Dermis blood vessel endothelial cell (primary cell): ENCODE results near the gene TOB2. TPM values are rescaled to one million over a fixed set of nuclear protein-coding genes. Genes with fewer than 3 reads are reported as not detected.

ENCODE experiments used
- DNase-seq: peaks from one replicate; pipeline ENCODE4 v3.0.0; 2010
- total RNA-seq: library from RNA; depleted of rRNA; stranded (reverse); fragments of >200 nt; gene quantifications from 2 replicates; pipeline ENCODE4 v1.2.3, GENCODE V29; 2014

TOB2 gene, protein sequence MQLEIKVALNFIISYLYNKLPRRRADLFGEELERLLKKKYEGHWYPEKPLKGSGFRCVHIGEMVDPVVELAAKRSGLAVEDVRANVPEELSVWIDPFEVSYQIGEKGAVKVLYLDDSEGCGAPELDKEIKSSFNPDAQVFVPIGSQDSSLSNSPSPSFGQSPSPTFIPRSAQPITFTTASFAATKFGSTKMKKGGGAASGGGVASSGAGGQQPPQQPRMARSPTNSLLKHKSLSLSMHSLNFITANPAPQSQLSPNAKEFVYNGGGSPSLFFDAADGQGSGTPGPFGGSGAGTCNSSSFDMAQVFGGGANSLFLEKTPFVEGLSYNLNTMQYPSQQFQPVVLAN
- 18.0 and 25.7 TPM in 2 replicates for total RNA-seq

DNA sequence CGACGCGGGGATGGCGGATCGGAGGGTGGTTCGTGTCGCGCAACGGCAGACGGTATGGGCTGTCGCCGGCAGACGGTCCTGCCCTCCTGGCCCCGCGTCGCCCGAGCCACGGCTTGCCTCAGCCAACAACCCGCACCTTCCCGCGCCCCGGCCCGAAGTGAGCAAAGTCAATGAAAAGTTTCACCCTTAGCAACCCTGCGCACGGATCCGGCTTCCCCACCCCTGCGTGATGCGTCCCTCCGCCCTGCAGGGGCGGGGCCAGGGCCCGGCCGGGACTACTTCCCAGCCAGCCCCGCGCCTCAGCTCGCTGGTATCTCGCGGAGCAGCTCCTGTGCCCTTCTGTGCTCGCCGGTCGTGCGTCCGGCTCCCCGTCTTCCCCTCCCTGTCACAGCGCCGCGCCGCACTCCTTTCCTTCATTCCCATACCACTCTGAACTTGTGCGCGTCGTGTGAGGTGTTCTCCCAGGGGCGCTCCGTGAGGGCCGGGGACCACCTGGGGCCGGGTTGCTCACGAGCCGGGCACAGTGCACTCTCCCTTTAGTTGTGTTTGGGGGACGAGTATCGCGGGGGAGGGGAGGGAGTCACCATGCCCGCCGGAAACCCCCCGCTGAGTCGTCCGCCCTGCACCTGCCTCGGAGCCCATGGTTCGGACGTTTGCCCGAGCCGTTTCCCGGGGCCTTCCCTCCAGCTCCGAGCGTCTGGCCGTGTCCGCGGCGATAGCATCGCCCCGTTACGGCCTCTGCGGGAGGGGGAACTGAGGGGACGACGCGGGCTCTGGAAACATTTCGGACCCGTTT is at the start of gene TOB2:
TSS of gene TOB2 (minus strand) at position 163 of the 796 bp plus-strand sequence. CDS start 9,456 bp downstream, outside the sequence.
- DNase-seq: peak; percentile 97

DNA sequence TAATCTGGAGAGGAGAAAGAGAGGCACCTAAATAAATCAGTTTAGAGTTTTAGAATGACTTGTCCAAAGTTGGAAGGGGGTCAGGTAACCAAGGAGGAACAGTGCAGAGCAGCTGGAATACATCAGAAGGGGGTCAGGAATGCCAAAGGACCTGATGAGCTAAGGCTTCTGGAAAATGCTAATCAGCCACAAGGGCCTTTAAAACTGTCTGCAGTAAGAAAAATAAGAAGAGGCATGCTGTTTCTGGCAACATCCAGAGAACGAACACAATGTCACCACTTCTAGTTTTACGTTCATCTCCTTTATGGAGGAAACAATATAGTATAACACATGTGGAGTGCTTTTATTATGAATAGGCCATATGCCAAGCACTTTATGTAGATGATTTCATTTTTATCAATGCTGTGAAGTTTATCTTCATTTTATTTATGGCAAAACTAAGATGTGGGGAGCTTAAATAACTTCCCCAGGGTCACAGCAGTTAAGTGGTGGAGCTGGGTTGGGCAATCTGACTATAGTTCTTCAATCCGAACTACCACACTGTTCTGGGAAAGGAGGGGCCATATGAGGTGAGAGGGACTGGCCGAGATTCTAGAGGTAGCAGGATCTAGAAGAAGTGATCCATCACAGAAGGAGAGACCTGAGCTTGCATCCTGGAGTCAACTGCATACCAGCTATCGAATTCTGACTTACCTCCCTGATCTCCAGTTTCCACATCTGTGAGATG is 44.9 kb upstream of the TOB2 start:
- DNase-seq: no peak

DNA sequence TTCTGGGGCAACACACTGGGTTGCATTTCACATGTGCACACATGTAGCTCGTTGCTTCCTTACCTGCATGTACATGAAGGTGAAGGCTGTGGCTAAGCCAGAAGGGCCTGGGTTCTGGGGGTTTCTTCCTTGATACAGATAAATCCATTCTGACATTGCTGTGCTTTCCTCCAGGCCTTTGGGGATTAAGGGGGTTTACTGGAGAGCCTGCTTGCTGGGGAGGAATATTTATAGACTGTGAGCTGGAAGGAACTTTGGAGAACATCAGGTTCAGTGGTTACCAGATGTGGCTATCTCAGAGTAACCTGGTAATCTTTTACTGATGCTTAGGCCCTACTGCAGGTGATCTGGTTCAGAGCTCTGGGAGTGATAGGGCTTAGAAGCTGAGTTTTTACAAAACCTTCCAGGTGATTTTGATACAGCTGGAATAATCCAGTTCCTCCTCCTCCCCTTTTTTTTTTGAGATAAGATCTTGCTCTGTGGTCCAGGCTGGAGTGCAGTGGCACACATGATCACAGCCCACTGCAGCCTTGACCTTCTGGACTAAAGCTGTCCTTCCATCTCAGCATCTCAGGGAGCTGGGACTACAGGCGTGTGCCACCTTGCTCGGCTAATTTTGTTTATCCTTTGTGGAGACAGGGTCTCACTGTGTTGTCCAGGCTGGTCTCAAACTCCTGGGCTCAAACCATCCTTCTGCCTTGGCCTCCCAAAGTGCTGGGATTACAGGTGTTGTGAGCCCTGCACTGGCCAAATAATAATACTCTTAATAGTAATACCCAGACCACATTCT is 42.2 kb upstream of the TOB2 start:
- no peak for DNase-seq

DNA sequence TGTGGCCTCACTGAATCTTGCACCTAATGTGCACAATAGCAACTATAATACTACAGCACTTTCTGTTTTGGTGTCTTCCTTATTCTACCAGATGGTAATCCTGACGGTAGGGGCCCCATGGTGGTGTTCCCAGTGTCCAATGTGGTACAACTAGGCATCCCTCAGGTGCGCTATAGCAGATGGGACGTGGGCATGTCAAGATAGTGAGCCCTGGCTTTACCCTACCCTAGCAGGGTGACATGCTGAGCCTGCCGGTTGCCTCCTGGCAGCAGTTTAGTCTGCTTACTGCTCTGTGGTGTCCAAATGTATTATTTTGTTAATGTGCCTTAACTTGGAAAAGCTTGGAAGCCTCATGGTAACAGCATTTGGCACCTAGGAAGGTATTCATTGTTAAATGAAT is 41.5 kb upstream of the TOB2 start:
- no peak for DNase-seq

DNA sequence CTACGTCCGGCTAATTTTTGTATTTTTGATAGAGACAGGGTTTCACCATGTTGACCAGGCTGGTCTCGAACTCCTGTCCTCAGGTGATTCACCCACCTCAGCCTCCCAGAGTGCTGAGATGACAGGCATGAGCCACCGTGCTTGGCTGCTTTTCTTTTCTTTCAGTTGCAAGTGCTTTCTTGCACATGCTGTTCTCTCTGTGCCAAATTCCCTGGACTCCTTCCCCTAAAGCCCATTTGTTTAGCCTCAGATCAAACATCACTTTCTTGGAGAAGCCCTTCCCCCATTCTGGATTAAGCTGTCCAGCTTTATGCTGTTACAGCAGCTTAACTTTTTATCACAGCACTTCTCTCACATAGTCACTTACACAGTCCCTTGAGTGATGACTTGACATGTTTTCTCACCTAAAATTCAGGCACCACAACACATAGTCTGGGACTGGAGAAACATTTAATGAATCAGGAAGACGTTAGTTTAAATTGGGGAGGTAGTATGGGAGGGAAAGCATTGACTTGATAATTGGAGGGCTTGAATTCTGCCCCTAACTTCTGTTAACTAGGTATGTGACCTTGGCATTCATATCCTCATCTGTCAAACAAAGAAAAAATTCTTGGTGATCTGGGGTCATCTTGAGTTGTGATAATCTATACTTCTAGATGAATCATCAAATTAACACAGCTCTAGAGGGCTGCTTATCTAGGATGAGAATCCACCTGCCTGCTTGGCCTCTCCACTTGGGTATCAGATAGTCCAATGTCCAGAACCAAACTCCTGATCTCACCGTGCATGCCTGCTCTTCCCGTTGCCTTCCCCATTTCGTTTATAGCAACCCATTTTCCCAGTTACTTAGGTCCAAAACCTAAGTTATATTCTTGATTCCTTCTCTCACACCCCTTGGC is 40.7 kb upstream of the TOB2 start:
- no peak for DNase-seq

DNA sequence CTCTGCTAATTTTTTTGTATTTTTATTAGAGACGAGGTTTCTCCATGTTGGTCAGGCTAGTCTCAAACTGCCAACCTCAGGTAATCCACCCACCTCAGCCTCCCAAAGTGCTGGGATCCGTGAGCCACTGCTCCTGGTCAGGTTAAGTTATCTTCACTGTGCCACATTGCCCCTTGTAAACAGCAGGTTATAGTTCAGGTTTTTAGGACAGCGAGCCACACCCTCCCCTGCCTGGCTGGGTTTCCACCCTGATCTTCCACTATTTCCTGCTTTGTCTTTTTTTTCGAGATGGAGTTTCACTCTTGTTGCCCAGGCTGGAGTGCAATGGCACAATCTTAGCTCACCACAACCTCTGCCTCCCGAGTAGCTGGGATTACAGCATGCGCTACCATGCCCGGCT is 38.4 kb upstream of the TOB2 start:
- no peak for DNase-seq

DNA sequence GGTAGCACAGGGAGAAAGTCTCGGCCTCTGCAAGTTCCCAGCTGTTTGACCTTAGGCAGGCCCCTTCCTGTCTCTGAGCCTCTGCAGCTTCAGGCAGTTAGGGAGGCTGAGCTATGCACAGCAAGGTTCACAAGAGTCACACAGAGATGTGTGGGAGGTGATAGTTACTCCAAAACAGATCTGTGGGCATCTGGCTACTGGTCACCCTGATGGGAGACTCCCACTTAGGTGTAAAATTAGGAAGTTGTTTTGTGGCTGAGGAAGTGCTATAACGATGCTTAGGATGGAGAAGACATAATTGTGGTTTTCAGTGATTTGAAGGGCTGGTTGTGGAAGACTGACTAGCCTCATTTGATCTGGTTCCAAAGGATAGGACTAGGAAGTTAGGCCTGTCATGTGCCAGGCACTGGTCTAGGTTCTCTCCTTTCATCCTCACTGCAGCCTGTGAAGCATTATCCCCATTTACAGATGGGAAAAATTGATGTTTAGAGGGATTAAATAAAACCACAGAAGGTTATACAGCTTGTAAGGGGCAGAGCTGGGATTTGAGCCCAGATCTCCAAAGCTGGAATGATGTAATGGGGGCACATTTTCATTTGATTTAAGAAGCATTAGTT is 35.8 kb upstream of the TOB2 start:
- no peak for DNase-seq

DNA sequence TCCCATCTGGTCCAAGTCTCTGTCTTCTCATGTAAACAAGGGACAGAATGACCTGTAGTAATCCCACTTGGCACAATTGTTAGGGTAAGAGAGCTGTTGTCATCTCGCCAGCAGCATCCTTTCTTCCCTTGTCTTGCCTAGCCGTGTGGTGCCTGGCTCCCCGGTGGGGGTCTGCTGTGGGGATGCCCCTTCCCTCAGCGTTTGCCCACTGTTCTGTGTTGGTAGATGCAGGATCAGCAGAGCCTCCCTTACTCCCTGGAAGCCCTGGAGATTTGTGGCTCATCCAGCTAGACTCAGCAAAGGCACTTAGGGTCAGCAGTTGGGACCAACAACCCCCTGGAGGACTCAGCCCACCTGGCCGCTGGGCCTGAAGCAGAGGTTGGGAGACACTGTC is 35.3 kb upstream of the TOB2 start:
- DNase-seq: no peak

DNA sequence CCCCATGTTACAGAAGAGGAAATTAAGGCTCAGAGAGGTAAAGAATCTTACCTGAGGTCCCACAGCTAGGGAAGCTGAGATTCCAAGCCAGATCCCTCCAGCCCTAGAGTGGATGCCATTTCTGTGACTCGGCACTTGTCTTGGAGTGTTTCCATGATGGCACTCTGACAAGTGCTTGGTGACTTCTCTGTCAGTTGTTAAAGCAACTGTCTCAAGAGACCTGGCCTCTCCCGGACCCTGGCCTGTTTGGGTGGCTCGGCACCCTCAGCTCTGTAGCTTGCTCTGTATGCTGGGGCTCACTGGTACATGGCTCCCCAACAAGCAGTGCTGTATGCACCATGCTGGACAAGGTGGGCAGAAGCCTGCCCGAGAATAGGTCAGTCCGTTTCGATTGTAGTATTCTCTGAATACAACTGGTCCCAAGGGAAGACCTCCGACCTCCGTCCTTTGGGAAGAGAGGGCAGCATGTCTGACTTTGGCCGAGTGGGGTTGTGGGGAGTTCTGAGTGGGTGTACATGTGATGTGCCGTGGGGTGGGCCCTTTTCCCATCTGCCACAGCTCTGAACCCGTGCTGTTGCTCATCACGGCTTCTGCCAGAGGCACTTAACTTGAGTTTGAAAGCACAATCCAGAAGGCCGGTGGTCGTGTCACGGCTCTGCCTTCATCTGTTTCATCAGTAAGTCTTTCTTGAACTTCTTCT is 34.7 kb upstream of the TOB2 start:
- DNase-seq: no peak

DNA sequence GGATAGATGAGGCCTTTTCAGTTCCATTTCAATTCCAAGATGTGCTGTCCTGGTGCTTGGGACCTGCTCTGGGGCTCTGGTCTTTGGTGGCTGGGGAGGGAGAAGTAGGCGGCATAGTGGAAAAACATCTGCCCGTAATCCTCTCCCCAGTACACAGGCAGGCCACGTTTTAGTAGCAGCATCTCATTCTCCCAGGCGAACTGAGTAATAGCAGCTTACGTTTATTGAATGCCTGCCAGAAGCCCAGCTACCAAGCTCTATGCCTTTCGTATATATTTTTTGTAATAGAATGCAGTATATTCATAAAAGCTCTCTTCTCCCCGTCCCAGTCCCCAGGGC is 33.8 kb upstream of the TOB2 start:
- no peak for DNase-seq

DNA sequence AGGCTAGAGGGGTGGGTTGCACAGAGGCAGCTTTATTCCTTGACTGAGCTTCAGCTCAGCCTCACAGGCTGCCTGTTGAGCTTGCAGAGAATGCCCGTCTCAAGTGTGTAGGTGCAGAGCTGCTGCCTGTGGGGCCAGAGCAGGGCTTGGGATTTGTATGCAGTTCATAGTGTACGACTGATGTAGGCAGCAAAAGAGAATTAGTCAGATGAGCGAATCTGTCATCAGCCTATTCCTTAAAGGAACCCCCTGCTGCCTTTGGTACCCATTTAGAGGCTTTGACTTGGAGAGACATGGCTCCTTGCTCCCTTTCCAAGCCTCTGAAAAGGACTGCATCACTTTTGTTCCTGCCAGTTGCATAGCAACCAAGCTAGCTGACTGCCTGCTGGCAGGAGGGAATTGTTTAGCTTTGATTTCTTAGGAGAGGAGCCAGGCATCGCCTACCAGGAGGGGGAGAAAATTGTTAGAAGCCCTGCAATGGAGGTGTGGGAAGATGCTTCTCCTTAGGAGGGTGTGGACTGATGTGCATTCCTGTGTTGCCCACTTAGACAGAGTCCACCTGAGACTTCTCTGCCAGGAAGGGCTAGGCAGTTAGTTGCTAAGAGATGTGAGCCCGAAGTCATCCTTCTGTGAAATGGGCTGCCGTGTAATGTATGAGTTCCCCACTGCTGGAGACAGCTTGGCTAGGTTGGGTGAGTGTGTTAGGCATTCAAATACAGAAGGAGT is 33.2 kb upstream of the TOB2 start:
- DNase-seq: peak; percentile 26

DNA sequence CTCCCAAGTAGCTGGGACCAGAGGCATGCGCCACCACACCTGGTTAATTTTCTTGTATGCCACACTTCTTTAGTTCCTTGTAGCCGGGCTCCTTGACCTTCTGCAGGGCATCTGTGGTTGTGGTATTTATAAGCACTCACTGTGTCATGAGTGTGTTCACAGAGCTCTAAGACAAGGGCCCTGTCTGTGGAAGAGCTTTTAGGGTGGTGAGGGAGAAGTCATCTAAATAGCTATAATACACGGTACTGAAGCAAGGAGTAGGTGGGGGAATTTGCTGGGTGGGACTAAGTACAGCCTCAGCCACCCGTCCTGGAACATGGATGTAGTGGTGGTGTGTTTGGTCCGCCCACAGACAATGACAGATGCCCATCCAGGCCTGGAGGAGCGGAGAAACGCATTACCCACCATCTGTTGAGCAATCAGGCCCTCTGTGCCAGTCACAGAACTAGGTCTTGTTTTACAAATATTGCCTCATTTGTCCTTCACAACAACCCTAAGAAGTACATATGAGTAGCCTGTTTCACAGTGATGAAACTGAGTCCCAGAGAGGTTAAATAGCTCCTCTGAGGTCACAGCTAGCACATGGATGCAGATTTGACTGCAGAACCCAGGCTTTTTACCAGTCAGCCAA is 32.4 kb upstream of the TOB2 start:
- no peak for DNase-seq

DNA sequence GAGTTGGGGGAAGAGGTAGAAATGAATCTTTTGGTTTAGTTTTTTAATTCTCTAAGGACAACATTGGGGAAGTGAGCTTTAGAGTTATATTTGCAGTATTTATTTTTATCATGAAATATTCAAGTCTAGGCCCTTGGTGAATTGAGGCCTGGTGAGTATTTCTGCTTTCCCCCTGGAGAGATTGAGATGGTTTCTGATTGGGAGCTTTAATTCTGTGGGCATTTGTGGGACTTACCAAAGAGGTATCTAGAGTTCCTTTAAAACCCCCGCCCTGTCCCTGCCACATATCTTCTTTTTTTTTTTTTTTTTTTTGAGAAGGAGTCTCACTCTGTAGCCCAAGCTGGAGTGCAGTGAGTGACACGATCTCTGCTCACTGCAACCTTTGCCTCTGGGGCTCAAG is 31.9 kb upstream of the TOB2 start:
- no peak for DNase-seq

DNA sequence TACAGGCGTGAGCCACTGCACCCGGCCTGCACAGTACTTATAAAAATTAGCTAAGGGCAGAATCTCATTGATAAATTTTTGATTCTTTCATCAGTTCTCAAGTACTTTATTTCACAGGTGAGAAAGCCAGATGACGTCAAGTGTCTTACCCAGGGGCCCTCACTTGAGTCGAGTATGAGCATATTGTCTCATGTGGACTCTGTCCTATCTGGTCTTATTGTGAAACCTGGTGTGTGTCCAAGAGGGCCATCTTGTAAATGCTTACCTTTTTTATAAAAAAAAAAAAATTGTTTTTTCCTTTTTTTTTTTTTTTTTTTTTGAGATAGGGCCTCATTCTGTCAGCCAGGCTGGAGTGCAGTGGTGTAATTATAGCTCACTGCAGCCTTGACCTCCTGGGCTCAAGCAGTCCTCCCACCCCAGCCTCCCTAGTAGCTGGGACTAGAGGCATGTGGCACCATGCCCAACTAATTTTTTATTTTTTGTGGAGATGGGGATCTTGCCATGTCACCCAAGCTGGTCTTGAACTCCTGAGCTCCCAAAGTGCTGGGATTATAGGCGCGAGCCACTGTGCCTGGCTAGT is 28.4 kb upstream of the TOB2 start:
- DNase-seq: no peak

DNA sequence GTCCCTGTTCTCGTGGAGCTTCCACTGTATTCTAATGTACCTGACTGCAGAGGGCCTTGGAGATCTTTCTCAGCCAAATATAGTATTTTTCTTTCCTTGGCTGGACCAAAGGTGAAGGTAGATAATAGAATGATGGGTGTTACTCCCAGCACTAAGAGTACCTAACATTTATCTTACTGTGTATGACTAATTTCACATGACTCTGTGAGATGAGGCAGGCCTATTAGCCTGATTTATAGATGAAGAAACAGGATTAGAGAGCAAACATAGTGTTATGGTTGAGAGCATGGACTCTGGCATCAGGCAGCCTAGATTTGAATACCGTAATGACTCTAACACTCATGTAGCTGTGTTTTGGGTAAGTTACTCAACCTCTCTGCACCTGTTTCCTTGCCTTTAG is 25.0 kb upstream of the TOB2 start:
- no peak for DNase-seq

DNA sequence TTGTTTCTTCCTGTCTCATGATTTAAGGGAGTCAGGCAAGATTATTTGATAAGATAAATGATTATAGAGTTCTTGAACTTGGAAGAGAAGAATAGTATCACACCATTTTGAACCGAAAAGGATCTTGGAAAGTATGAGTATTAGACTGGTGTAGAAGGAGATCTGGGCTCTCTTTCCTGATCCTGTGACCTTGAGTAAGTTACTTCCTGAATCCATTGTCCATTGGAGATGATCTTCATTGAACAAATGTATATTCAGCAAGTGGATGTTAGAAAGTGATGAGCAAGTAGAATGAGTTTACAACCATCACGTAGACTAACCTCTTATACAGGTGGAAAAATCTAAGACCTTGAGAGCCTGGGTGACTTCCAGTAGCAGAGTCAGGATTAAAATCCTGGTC is 24.3 kb upstream of the TOB2 start:
- no peak for DNase-seq

DNA sequence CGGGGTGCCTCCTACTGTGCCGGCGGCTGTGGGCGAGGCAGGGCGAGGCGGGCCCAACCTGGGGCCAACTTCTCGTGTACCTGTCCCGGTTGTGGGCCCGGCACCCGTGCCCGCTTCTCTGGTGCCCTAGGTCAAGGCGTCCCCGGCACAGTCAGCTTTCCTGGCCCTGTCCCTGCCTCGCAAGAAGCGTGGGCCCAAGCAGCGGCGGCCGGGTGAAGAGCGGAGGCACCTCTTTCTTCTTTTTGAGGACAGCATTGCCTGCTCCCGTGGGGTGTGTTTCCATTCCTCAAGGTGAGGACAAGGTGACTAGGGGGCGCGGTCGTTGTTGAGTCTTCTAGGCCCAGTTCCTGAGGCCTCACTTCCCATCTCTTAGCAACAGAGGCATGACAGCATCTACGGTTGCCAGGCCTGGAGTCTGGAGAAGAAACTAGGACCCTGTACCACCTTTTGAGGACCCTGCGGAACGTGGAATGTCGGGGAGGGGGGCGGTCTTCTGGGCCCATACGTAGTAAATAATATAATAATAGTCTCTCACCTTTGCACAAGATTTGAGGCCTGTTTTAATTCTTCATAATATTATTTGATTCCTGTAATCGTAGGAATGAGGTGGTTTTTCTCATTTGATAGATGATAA is 22.7 kb upstream of the TOB2 start:
- DNase-seq: peak; percentile 38
